BJ (cell line): ENCODE data around the gene FSTL3. TPM values are rescaled to one million over a fixed set of nuclear protein-coding genes. Genes with fewer than 3 reads are reported as not detected.

Source experiments
- CTCF ChIA-PET: fragments of 350-600 bp; formaldehyde crosslinking; extraction: SDS; loops from one replicate; lab custom pipeline; 2021; ENCODE audit warnings: antibody characterized with exemption, inconsistent platforms; lab: Yijun Ruan, JAX
- POLR2A ChIA-PET: fragments of 300-600 bp; sonication (Branson Sonifier 250); formaldehyde crosslinking; extraction: SDS; loops from one replicate; lab custom pipeline; 2021; ENCODE audit warnings: antibody characterized with exemption; lab: Charles Lee
- DNase-seq: peaks from one replicate; pipeline ENCODE4 v3.0.0-alpha.2; 2011; ENCODE audit warnings: low read depth
- H3K27me3 ChIP-seq: 2 replicates; pipeline ENCODE4 v1.6.0; 2011; ENCODE audit warnings: low read length; ENCODE audit not compliant: control insufficient read depth, insufficient read depth
- H3K36me3 ChIP-seq: 2 replicates; pipeline ENCODE4 v1.5.1; 2011; ENCODE audit warnings: low read length; ENCODE audit not compliant: control insufficient read depth, insufficient read depth
- H3K4me3 ChIP-seq: 2 replicates; pipeline ENCODE4 v1.5.1; 2011; ENCODE audit warnings: low read depth, mild to moderate bottlenecking, control low read depth, low read length
- CTCF ChIP-seq: IDR thresholded peaks from 2 replicates; pipeline ENCODE4 v1.5.1; 2011; ENCODE audit warnings: low read depth, mild to moderate bottlenecking, control low read depth, inconsistent platforms, low read length, moderate library complexity; ENCODE audit not compliant: insufficient read depth
- polyA plus RNA-seq: library from polyadenylated mRNA; depleted of rRNA; stranded (reverse); fragments of >200 nt; gene quantifications from 2 replicates; pipeline ENCODE4 v1.2.3, GENCODE V29; 2011

The FSTL3 gene
- polyA plus RNA-seq, 1 experiment = 83.2 TPM

GRCh38 chr19:719636-720344 is 43.6 kb downstream of the FSTL3 start:
- POLR2A ChIA-PET = no interaction called here
- Histone ChIP-seq H3K4me3 (no peak overlapping the region), H3K36me3 (no peaks in the 10 kb centered on the region), H3K27me3 (peaks cover 5% of the 10 kb centered on the region; the same call in 1 of the 2 replicates)
- CTCF ChIA-PET = no interaction called here
- TF ChIP-seq CTCF = no peak
- no peak for DNase-seq

DNA sequence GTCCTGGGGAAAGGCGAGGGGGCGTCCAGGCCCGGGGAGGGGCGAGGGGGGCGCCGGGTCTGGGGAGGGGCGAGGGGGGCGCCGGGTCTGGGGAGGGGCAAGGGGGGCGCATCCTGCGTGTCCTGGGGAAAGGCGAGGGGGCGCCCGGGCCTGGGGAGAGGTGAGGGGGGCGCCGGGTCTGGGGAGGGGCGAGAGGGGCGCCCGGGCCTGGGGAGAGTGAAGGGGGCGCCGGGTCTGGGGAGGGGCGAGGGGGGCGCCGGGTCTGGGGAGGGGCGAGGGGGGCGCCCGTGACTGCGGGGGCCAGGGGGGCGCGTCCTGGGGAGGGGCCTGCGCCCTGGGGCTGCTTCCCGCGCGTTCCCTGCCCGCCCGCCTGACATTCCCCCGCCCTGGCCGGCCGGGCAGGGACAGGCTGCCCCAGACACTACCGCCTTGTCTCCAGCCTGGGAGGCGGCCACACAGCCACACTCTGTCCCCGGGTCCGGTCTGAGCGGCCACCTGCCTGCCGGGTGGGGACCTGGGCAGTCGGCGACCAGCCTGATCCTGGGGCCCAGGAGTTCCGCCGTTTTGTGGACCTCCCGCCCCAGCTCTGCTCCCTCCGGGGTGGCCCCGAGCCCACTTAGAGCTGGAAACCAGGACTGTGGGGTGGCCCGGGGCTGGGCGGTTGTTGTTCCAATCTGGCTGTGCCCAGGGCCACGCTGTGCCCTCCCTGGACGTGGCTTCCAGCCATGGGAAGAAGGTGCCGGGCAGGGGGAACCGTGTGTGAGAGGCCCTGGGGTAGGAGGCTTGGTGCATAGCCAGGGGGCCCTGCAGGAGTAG is 44.4 kb downstream of the FSTL3 start:
- CTCF ChIA-PET = interaction anchor here (0.6 kb wide), 1 partner anchor 13 kb away, joined by 3 read pairs; no protein-coding TSS in a partner anchor
- peaks cover 5% of the 10 kb centered on the region; the same call in 1 of the 2 replicates for H3K27me3 ChIP-seq
- no peak for DNase-seq
- no peaks in the 10 kb centered on the region for H3K36me3 ChIP-seq
- POLR2A ChIA-PET = no interaction called here
- H3K4me3 ChIP-seq = no peak overlapping the region
- TF ChIP-seq CTCF = no peak

GRCh38 chr19:722553-723101 is 46.4 kb downstream of the FSTL3 start:
- DNase-seq = no peak
- TF ChIP-seq CTCF = no peak
- no peaks in the 10 kb centered on the region for H3K36me3 ChIP-seq
- H3K27me3 ChIP-seq = peaks cover 5% of the 10 kb centered on the region; the same call in 1 of the 2 replicates
- ChIA-PET POLR2A (no interaction called here), CTCF (interaction anchor here (0.9 to 1.4 kb wide), 3 partner anchors 11 to 19 kb away, joined by 3 to 4 read pairs (median 4); partner anchors contain the start of gene PALM)
- H3K4me3 ChIP-seq = no peak overlapping the region

DNA sequence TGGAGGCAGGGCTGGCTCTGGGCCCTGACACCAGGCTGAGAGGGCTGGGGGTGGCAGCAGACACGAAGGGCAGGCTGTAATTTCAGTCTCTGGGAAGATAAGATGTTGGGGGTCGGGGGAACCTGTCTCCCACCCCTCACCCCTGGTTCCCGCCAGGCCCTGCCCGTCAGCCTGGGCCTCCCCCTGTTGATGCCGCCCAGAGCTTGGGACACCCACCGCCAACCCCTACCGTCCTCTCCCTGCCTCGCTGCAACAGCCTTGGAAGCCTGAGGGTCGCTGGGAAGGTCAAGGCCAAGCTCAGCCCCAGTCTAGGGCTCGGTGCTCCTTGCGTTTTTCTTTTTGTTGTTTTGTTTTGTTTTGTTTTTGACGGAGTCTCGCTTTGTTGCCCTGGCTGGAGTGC is 47.1 kb downstream of the FSTL3 start:
- no peak overlapping the region for H3K4me3 ChIP-seq
- H3K36me3 ChIP-seq = no peaks in the 10 kb centered on the region
- H3K27me3 ChIP-seq = peaks cover 5% of the 10 kb centered on the region; the same call in 1 of the 2 replicates
- no peak for DNase-seq
- CTCF ChIA-PET = interaction anchor here (1.1 kb wide), 1 partner anchor 11 kb away, joined by 4 read pairs; no protein-coding TSS in a partner anchor
- POLR2A ChIA-PET = no interaction called here
- no peak for TF ChIP-seq CTCF

- TF ChIP-seq CTCF = no peak
- POLR2A ChIA-PET = no interaction called here
Measured at GRCh38 chr19:723714-724113, 47.5 kb downstream of the FSTL3 start.

More at GRCh38 chr19:723714-724113, 47.5 kb downstream of the FSTL3 start:
- CTCF ChIA-PET = interaction anchor here (1.1 to 1.7 kb wide), 2 partner anchors 10 kb away, joined by 4 to 7 read pairs; no protein-coding TSS in a partner anchor
- Histone ChIP-seq H3K4me3 (no peak overlapping the region), H3K27me3 (peaks cover 5% of the 10 kb centered on the region; the same call in 1 of the 2 replicates), H3K36me3 (no peaks in the 10 kb centered on the region)
- no peak for DNase-seq
